Measurements from ENCODE around the gene FLRT1.

The FLRT1 gene

DNA sequence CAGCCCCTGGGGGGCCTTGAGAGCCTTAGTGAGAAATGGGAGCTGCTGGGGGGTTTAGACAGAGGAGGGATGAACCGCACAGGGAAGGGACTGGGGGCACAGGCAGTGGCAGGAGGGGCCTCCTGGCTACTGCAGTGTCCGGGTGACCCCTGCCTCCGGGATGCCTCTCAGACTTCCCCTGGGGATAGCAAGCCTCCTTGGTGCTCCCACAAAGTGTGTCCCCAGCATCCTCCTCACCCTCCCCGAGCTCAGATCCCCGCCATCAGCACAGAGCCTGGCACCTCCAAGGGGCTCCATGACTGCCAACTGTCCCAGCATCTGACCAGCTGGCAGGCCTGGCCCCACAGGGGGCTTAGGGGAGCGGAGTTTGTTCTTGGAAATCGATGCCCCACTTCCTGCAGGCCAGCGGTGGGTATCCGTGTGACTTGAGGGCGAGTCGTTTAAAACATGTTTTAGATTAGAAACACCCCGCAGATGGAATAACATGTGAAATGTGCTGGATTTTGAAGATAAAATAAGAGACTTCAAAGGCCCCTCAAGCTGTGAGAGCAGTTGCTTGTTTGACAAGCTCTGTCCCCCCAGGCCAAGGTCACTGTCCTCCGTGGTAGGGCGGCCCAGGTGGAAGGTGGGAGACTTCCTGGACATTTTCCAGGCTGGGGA lies 13.5 kb upstream of the FLRT1 start:
- CTCF ChIA-PET, result no interaction called here
- TF ChIP-seq ZNF384 (IDR thresholded peaks at IDR 0.05) (no peak), ARNT (IDR thresholded peaks at IDR 0.05) (no peak), HDGF (IDR thresholded peaks at IDR 0.05; ENCODE audit: borderline replicate concordance) (no peak), TARDBP (IDR thresholded peaks at IDR 0.05) (no peak), BHLHE40 (IDR thresholded peaks at IDR 0.05; ENCODE audit: borderline replicate concordance) (no peak), FOXK2 (IDR thresholded peaks at IDR 0.05) (no peak), SP1 (IDR thresholded peaks at IDR 0.05) (no peak), ELF4 (IDR thresholded peaks at IDR 0.05) (no peak), LEF1 (IDR thresholded peaks at IDR 0.05; ENCODE audit: borderline replicate concordance) (no peak), NFRKB (IDR thresholded peaks at IDR 0.05) (no peak), SUZ12 (IDR thresholded peaks at IDR 0.05) (no peak), FOXM1 (IDR thresholded peaks at IDR 0.05; ENCODE audit: borderline replicate concordance) (no peak), CTBP1 (IDR thresholded peaks at IDR 0.05; ENCODE audit: borderline replicate concordance) (no peak), L3MBTL2 (conservative IDR thresholded peaks at IDR 0.05) (no peak), FOXA1 (IDR thresholded peaks at IDR 0.05) (no peak)
- TF ChIP-seq, protein P1, sequence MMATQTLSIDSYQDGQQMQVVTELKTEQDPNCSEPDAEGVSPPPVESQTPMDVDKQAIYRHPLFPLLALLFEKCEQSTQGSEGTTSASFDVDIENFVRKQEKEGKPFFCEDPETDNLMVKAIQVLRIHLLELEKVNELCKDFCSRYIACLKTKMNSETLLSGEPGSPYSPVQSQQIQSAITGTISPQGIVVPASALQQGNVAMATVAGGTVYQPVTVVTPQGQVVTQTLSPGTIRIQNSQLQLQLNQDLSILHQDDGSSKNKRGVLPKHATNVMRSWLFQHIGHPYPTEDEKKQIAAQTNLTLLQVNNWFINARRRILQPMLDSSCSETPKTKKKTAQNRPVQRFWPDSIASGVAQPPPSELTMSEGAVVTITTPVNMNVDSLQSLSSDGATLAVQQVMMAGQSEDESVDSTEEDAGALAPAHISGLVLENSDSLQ (IDR thresholded peaks at IDR 0.05), result no peak
- no peak for DNase-seq (ENCODE audit: extremely low spot score)
- POLR2A ChIA-PET, result no interaction called here

DNA sequence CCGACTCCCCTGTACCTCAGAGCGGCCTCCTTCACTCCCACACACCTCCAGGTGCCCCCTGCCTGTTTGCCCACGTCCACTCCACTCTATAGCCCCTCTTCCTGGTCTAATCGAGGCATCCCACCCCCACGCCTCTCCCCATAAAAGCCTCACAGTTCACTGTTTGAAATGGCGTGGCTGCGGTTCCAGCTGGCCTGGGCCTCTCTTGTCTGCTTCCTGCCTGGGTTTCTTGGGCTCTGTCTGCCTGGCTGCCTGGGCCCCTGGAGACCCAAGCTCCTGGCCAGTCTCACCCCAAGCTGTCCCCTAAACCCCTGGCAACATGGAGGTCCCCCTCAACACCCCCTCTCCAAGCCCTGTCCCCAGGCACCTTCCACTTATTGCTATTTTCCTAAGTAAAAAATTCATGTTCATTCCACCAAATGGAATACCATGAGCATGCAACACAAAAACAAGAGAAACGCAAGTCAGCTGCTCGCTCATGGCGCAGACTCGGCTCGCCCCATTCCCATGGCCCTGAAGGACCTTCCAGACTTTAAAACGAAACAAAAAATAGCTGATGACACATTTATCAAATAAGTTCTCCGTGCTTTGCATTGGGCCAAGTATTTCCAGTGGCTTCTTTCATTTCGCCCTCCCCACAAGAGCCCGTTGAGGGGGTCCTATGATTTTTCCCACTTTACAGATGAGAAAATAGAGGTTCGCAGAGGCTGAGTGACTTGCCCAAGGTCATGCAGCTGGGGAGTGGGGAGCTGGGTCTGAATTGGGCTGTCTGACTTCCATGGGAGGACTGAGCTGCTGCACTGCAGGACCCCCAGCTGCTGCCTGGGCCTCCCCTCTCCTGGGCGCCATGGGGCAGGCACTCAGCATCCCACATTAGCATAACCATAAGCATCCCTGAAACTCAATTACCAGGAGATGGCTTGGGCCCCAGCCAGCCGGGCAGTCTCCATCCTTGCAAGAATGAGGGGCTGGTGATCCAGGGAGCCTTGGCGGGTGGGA lies 11.7 kb upstream of the FLRT1 start:
- ChIA-PET POLR2A (no interaction called here), CTCF (no interaction called here)
- DNase-seq (ENCODE audit: extremely low spot score), result no peak
- TF ChIP-seq FOXM1 (IDR thresholded peaks at IDR 0.05; ENCODE audit: borderline replicate concordance) (no peak), ZNF384 (IDR thresholded peaks at IDR 0.05) (no peak), L3MBTL2 (conservative IDR thresholded peaks at IDR 0.05) (no peak), HDGF (IDR thresholded peaks at IDR 0.05; ENCODE audit: borderline replicate concordance) (no peak), SUZ12 (IDR thresholded peaks at IDR 0.05) (no peak), TARDBP (IDR thresholded peaks at IDR 0.05) (no peak), ELF4 (IDR thresholded peaks at IDR 0.05) (no peak), ARNT (IDR thresholded peaks at IDR 0.05) (no peak), SP1 (IDR thresholded peaks at IDR 0.05) (no peak), CTBP1 (IDR thresholded peaks at IDR 0.05; ENCODE audit: borderline replicate concordance) (no peak), FOXA1 (IDR thresholded peaks at IDR 0.05) (no peak), FOXK2 (IDR thresholded peaks at IDR 0.05) (no peak), LEF1 (IDR thresholded peaks at IDR 0.05; ENCODE audit: borderline replicate concordance) (no peak), BHLHE40 (IDR thresholded peaks at IDR 0.05; ENCODE audit: borderline replicate concordance) (no peak), NFRKB (IDR thresholded peaks at IDR 0.05) (no peak)
- TF ChIP-seq, protein P1 (IDR thresholded peaks at IDR 0.05), result no peak

DNA sequence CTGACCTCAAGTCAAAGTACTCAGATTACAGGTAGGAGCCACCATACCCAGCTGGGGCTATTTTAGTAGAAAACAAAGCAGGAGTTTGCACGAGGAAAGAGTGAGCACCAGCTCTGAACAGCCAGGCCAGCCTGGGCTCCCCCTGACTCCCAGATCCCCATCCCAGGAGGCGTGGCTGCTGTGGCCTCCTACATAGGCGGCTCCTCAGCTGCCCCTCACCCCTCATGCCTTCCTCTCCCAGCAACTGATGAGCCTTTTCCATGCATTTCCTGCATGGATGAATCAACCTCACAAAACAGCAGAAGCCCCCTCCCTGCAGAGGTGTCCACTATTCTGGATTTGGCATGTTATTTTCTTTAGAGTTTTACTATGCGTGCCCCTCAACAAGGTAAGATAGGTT lies 10.5 kb upstream of the FLRT1 start:
- POLR2A ChIA-PET, result interaction anchor here (1.0 kb wide), 1 partner anchor 11 kb away, joined by 4 read pairs; no protein-coding TSS in a partner anchor
- TF ChIP-seq FOXA1 (IDR thresholded peaks at IDR 0.05) (no peak), SP1 (IDR thresholded peaks at IDR 0.05) (no peak), ZNF384 (IDR thresholded peaks at IDR 0.05) (no peak), ELF4 (IDR thresholded peaks at IDR 0.05) (no peak)
- no peak for DNase-seq (ENCODE audit: extremely low spot score)
- CTCF ChIA-PET, result no interaction called here

DNA sequence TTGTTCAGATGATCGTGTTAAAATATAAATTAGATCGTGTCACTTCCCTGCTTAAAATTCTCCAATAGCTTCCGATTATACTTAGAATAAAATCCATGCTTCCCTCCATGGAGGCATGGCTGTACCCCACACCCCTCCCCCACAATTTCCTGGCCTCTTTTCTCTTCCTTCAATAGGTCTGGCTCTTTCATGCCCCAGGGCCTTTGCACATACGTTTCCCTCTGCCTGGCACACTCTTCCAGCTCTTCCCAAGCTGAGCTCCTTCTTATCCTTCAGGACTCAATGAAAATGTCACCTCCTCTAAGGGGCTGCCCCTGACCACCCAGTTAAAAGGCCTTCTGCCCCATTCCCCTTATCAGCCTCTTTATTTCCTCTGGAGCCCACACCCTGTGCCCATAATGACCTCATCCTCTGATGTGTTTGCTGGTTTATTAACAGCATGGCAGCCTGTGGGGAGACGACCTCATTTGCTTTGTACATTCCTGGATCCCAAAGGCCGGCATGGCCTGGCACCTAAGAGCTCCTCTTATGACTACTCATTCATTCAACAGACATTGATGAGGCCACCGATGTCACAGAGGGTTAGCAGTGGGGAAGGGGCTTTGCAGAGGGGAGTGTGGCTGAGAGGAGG lies 9.0 kb upstream of the FLRT1 start:
- no peak for DNase-seq (ENCODE audit: extremely low spot score)
- POLR2A ChIA-PET, result no interaction called here
- CTCF ChIA-PET, result interaction anchor here (0.6 kb wide), 1 partner anchor 328 kb away, joined by 5 read pairs; no protein-coding TSS in a partner anchor
- TF ChIP-seq, protein P1 (IDR thresholded peaks at IDR 0.05), result no peak
- TF ChIP-seq L3MBTL2 (conservative IDR thresholded peaks at IDR 0.05) (no peak), SUZ12 (IDR thresholded peaks at IDR 0.05) (no peak), HDGF (IDR thresholded peaks at IDR 0.05; ENCODE audit: borderline replicate concordance) (no peak), BHLHE40 (IDR thresholded peaks at IDR 0.05; ENCODE audit: borderline replicate concordance) (no peak), TARDBP (IDR thresholded peaks at IDR 0.05) (no peak), FOXA1 (IDR thresholded peaks at IDR 0.05) (no peak), ARNT (IDR thresholded peaks at IDR 0.05) (no peak), CTBP1 (IDR thresholded peaks at IDR 0.05; ENCODE audit: borderline replicate concordance) (no peak), ELF4 (IDR thresholded peaks at IDR 0.05) (no peak), SP1 (IDR thresholded peaks at IDR 0.05) (no peak), FOXK2 (IDR thresholded peaks at IDR 0.05) (no peak), ZNF384 (IDR thresholded peaks at IDR 0.05) (no peak), NFRKB (IDR thresholded peaks at IDR 0.05) (no peak)

DNA sequence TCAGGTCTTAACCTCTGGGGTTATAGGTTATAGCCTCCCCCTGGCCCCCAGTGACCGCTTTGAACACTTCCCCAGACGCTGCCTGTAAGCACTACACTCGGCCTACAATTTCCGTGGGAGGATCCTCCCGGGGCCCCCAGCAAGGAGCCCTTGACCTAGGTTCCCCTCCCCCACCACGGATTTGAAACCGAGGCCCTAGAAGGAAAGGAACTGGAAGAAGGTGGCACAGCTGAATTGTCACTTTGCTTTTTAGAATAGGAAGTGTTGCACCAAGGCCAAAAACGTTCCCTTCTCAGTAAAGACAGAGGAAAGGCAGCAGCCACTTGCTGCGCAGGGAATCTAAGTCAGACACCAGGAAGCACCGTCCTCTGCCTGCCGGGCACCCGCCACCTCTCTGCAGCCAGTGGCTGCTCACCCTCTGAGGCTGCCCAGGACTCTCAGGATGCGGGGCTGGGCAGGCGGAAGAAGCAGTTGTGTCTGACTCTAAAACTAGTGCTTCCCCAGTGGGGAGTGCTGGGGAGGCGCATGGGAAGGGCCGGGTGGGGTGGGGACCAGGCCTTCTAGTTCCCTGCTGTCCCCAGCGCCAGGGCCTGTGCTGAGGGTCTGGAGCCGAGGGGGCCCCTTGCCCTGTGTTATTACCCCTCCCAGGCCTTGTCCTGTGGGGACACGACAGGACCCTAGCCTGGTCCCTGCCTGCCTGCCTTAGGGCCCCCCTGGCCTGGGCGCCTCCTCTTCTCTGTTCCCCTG lies 7.9 kb upstream of the FLRT1 start:
- CTCF ChIA-PET, result no interaction called here
- POLR2A ChIA-PET, result no interaction called here
- TF ChIP-seq BHLHE40 (IDR thresholded peaks at IDR 0.05; ENCODE audit: borderline replicate concordance) (no peak), ARNT (IDR thresholded peaks at IDR 0.05) (no peak)

More for the DNA sequence above, 7.9 kb upstream of the FLRT1 start:
- no peak for DNase-seq (ENCODE audit: extremely low spot score)
